SIG-M5 treated with dmso at 0.1 percent for 504 hours (cell line): ENCODE results near the gene ZSCAN10.

Experiments used
- DNase-seq: peaks from one replicate; lab custom pipeline; 2025; ENCODE audit not compliant: unreplicated experiment; lab: John Stamatoyannopoulos, UW

Gene ZSCAN10

DNA sequence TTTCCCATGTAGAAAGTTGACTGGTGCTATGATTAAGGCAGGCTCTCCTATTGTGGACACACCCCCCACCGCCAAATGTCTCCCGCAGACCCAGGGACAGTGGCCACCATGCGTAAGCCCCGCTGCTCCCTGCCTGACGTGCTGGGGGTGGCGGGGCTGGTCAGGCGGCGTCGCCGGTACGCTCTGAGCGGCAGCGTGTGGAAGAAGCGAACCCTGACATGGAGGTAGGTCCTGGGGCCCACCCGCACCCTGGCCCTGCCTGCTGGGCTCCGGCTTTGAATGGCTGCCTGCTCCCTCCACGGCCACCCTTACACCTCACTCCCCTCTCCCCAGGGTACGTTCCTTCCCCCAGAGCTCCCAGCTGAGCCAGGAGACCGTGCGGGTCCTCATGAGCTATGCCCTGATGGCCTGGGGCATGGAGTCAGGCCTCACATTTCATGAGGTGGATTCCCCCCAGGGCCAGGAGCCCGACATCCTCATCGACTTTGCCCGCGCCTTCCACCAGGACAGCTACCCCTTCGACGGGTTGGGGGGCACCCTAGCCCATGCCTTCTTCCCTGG is 49.1 kb downstream of the ZSCAN10 start:
- DNase-seq, result no peak

DNA sequence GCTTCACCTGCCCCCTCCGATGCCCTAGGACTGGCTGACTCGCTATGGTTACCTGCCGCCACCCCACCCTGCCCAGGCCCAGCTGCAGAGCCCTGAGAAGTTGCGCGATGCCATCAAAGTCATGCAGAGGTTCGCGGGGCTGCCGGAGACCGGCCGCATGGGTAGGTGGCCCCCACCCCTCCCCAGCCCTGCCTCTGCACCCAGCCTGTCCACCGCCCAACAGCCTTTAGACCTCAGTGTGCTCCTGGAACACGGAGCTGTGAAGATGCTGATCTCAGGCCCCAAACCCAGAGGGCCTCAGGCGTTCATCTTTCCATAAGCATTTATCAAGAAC is 51.7 kb downstream of the ZSCAN10 start:
- no peak for DNase-seq

DNA sequence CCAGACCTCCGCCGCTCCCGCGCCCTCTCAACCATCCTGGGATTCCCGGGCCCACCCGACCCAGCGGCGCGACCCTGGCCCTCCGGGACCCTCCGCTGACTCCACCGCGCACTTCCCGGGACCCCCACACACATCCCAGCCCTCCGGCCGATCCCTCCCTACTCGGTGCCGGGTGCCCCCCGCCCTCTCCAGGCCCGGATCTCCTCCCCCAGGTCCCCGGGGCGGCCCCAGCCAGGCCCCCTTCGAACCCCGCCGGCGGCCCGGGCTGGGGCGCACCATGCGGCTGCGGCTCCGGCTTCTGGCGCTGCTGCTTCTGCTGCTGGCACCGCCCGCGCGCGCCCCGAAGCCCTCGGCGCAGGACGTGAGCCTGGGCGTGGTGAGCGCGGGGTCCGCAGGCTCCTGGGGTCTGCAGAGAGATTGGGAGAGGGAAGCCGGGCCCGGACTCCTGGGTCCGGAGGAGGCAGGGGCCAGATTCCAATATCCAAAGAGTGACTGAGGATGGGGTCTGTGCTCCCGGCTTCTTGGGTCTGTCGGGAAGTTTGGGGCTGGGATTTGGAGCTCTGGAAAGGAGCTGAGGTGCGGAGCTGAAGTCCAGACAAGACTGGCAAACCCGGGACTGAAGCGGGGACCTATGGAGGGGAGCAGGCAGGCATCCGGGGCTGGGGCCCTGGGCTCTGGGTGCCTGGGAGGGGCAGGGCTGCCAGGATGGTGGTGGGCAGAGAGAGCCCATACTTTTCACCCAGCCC is 52.3 kb downstream of the ZSCAN10 start:
- DNase-seq, result no peak

DNA sequence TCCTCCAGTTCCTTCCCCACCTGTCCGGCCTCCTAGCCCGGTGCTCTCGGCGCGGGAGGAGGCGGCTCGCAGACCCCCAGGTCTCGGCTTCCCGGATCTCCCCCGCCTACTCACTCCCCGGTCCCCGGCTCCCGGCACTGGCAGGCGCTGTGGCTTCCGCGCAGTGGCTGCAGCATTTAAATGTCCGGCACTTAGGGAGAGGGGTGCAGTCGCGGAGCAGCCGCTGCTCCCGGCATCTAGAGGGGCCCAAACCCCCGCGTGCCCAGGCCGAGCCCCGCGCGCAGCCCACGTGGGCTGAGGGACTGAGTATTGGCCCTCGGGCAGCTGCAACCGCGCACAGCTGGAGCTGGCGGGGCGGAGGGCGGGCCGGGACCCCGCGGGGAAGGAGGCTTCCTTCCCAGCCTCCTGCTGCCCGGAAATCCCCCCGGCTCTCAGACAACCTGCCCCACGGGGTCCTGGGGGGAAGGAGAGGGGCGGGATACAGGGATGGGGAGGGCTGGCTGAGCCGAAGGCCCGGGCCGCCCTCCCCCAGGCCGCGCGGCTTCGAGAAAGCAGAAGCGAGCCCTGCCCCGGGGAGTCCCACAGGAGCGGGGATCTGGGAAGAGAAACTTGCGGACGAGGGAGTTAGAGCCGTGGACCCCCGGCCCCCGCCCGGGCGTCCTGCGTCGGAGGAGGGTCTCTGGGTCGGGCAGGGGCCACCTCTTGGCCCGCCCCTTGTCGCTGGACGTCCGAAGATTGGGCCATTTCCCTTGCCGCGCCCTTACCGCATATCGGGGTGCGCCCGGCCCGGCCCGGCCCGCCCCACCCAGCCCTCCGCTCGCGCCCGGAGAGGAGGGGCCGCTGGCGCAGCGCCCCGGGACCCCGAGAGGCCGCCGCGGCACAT is 53.1 kb downstream of the ZSCAN10 start, which contains the start of gene MMP25:
Gene MMP25, plus strand, starts transcription at position 804 of the 883 bp plus-strand sequence. CDS start 357 bp downstream, outside the sequence.
- DNase-seq, result peak; percentile 47

DNA sequence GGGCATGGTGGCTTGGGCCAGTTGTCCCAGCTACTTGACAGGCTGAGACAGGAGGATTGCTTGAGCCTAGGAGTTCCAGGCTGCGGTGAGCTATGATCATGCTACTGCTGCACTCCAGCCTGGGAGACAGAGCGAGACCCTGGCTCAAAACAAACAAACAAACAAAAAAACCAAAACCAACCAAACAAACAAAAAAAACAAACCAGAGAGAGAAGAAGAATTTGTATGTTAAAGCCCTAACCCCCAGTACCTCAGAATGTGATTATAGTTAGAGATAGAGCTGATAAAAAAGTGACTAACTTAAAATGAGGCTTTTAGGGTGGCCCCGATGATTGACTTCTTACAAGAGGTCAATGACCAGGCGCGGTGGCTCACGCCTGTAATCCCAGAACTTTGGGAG is 54.4 kb downstream of the ZSCAN10 start:
- no peak for DNase-seq

DNA sequence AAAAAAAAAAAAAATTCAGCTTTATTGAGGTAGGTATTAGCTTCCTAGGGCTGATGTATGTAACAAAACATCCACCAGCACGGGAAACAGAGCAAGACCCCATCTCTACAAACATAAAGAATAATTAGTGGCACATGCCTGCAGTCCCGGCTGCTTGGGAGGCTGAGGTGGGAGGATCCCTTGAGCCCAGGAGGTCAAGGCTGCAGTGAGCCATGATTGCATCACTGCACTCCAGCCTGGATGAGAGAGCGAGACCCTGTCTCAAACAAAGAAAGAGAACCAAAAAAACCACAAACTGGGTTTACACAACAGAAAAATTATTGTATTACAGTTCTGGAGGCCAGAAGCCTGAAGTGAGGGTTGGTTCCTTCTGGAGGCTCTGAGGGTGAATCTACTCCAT is 56.7 kb downstream of the ZSCAN10 start:
- peak; percentile 25 for DNase-seq

DNA sequence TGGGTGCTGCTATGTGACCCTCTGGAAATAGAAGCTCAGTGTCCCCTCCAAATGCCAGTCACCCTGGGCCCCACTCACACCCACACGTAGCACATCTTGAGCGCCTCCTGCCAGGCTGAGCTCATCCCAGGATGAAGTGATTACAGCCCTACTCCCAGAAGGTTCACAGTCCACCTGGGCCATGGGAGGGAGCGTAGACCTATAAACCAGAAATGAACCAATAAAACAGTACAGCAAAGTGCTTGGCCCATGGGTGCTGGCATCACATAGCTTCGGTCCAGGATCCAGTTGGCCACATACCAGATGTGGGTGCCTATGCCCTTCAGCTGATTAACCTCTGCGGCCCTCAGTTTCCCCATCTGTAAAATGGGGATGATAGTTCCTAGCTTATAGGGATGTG is 60.2 kb downstream of the ZSCAN10 start:
- no peak for DNase-seq
